Osteoblast (primary cell): Measurements from ENCODE around the gene MET. TPM values are rescaled to one million over a fixed set of nuclear protein-coding genes. Genes with fewer than 3 reads are reported as not detected.

Experiments
- DNase-seq: peaks from one replicate; pipeline ENCODE4 v3.0.0; 2011; ENCODE audit warnings: low spot score, mixed read lengths; ENCODE audit not compliant: insufficient read length; ENCODE audit errors: missing footprints
- H2AFZ ChIP-seq: 2 replicates; pipeline ENCODE4 v1.6.0; 2011; ENCODE audit warnings: mild to moderate bottlenecking, low read length
- H3K27ac ChIP-seq: 2 replicates; pipeline ENCODE4 v1.5.1; 2011; ENCODE audit warnings: mild to moderate bottlenecking, low read depth, low read length, moderate library complexity
- H3K27me3 ChIP-seq: 2 replicates; pipeline ENCODE4 v1.6.0; 2012; ENCODE audit warnings: mild to moderate bottlenecking, control low read depth, inconsistent platforms, low read length, moderate library complexity; ENCODE audit not compliant: insufficient read depth
- H3K36me3 ChIP-seq: 2 replicates; pipeline ENCODE4 v1.5.1; 2011; ENCODE audit warnings: mild to moderate bottlenecking, low read length, control low read depth, moderate library complexity; ENCODE audit not compliant: insufficient read depth
- H3K4me1 ChIP-seq: 2 replicates; pipeline ENCODE4 v1.5.1; 2011; ENCODE audit warnings: mild to moderate bottlenecking, low read length, control low read depth, moderate library complexity; ENCODE audit not compliant: insufficient read depth
- H3K4me2 ChIP-seq: 2 replicates; pipeline ENCODE4 v1.6.0; 2011; ENCODE audit warnings: mild to moderate bottlenecking, low read length; ENCODE audit not compliant: insufficient read depth
- H3K4me3 ChIP-seq: fragments of 200-600 bp; sonication (generic); 3 replicates; pipeline ENCODE4 v1.5.1; 2012; ENCODE audit warnings: mild to moderate bottlenecking, low read length, inconsistent platforms; ENCODE audit not compliant: insufficient read depth
- H3K79me2 ChIP-seq: 2 replicates; pipeline ENCODE4 v1.6.0; 2012; ENCODE audit warnings: mild to moderate bottlenecking, low read length, control low read depth, inconsistent platforms; ENCODE audit not compliant: insufficient read depth
- H3K9me3 ChIP-seq: 2 replicates; pipeline ENCODE4 v1.5.1; 2011; ENCODE audit warnings: low read depth, low read length, control low read depth
- H4K20me1 ChIP-seq: 2 replicates; pipeline ENCODE4 v1.6.0; 2012; ENCODE audit warnings: mild to moderate bottlenecking, low read length, control low read depth; ENCODE audit not compliant: insufficient read depth
- total RNA-seq: library from RNA; depleted of rRNA; stranded (reverse); fragments of >200 nt; gene quantifications from 2 replicates; pipeline ENCODE4 v1.2.3, GENCODE V29; 2012
- TF ChIP-seq, protein P1 (sequence below): IDR thresholded peaks from 2 replicates; pipeline ENCODE4 v1.5.1; 2011; ENCODE audit warnings: mild to moderate bottlenecking, low read depth, low read length, moderate library complexity; ENCODE audit errors: extremely low read depth

Gene MET
- total RNA-seq, 1 donor, result 55.0 TPM

DNA sequence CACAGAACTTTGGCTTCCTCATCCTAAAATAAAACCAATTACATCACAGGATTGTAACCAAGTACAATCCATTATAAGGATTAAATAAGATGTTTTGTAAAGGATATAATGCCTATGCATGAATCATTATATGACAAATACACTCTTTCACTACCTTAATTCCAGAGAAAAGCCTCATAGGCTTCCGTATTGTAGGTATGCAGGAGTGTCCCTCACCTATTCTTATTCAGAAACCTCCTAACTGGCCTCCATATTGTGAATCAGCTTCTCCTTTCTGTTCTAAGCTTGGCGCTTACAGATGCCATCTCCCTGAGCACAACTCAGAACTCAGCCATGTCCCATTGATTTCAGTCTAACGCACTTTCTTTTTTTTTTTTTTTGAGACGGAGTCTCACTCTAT lies 120.8 kb downstream of the MET start:
- H3K9me3 ChIP-seq, result no peaks in the 10 kb centered on the region
- H3K4me3 ChIP-seq, result no peak overlapping the region
- no peaks in the 10 kb centered on the region for H4K20me1 ChIP-seq
- H2AFZ ChIP-seq, result no peak overlapping the region
- no peak overlapping the region for H3K27ac ChIP-seq
- H3K4me1 ChIP-seq, result no peaks in the 10 kb centered on the region
- TF ChIP-seq, protein P1, sequence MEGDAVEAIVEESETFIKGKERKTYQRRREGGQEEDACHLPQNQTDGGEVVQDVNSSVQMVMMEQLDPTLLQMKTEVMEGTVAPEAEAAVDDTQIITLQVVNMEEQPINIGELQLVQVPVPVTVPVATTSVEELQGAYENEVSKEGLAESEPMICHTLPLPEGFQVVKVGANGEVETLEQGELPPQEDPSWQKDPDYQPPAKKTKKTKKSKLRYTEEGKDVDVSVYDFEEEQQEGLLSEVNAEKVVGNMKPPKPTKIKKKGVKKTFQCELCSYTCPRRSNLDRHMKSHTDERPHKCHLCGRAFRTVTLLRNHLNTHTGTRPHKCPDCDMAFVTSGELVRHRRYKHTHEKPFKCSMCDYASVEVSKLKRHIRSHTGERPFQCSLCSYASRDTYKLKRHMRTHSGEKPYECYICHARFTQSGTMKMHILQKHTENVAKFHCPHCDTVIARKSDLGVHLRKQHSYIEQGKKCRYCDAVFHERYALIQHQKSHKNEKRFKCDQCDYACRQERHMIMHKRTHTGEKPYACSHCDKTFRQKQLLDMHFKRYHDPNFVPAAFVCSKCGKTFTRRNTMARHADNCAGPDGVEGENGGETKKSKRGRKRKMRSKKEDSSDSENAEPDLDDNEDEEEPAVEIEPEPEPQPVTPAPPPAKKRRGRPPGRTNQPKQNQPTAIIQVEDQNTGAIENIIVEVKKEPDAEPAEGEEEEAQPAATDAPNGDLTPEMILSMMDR, result no peak
- H3K36me3 ChIP-seq, result peaks cover 38% of the 10 kb centered on the region
- no peaks in the 10 kb centered on the region for H3K79me2 ChIP-seq
- H3K4me2 ChIP-seq, result no peak overlapping the region
- no peak for DNase-seq
- no peaks in the 10 kb centered on the region for H3K27me3 ChIP-seq

DNA sequence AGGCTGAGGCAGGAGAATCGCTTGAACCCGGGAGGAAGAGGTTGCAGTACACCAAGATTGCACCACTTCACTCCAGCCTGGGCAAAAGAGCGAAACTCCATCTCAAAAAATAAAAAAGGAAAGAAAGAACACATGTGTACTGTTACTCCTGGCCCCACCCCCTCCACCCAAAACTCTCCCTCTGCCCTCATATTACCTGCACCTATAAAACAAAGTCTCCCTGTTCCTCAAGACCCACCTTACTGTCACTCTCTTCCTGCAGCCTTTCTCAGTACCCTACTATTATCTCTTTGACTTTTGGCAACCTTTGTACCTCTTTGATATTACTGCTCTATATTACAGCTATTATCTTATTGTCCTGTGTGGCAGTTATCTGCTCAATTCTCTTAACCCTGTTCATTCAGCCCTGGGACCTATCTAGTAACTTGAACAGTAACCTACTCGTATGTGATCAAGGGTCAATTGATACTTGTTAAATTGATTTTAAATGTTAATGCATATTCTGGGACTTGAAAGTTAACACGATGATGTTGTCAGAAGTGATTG lies 121.9 kb downstream of the MET start:
- no peaks in the 10 kb centered on the region for H3K4me1 ChIP-seq
- TF ChIP-seq, protein P1, result no peak
- H3K4me3 ChIP-seq, result no peak overlapping the region
- no peaks in the 10 kb centered on the region for H4K20me1 ChIP-seq
- H3K27ac ChIP-seq, result no peak overlapping the region
- DNase-seq, result no peak
- peaks cover 44% of the 10 kb centered on the region for H3K36me3 ChIP-seq
- no peak overlapping the region for H2AFZ ChIP-seq
- no peaks in the 10 kb centered on the region for H3K79me2 ChIP-seq
- H3K27me3 ChIP-seq, result no peaks in the 10 kb centered on the region
- H3K9me3 ChIP-seq, result no peaks in the 10 kb centered on the region
- H3K4me2 ChIP-seq, result no peak overlapping the region

DNA sequence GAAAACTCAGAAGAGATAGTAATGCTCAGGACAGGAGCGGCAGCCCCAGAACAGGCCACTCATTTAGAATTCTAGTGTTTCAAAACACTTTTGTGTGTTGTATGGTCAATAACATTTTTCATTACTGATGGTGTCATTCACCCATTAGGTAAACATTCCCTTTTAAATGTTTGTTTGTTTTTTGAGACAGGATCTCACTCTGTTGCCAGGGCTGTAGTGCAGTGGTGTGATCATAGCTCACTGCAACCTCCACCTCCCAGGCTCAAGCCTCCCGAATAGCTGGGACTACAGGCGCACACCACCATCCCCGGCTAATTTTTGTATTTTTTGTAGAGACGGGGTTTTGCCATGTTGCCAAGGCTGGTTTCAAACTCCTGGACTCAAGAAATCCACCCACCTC lies 124.5 kb downstream of the MET start:
- TF ChIP-seq, protein P1, result no peak
- Histone ChIP-seq H3K9me3 (no peaks in the 10 kb centered on the region), H3K79me2 (no peaks in the 10 kb centered on the region), H3K4me1 (peaks cover 10% of the 10 kb centered on the region), H4K20me1 (no peaks in the 10 kb centered on the region), H2AFZ (no peak overlapping the region), H3K4me2 (no peak overlapping the region), H3K27me3 (no peaks in the 10 kb centered on the region), H3K36me3 (peaks cover 37% of the 10 kb centered on the region), H3K4me3 (no peak overlapping the region), H3K27ac (no peak overlapping the region)
- no peak for DNase-seq

- Histone ChIP-seq H3K4me3 (no peak overlapping the region), H4K20me1 (no peaks in the 10 kb centered on the region), H3K9me3 (no peaks in the 10 kb centered on the region), H3K36me3 (peaks cover 37% of the 10 kb centered on the region), H3K4me2 (no peak overlapping the region), H3K4me1 (peaks cover 22% of the 10 kb centered on the region), H3K27me3 (no peaks in the 10 kb centered on the region), H2AFZ (no peak overlapping the region), H3K27ac (no peak overlapping the region), H3K79me2 (no peaks in the 10 kb centered on the region)
- no peak for DNase-seq
- TF ChIP-seq, protein P1, result no peak
These were observed 125.6 kb downstream of the MET start for GRCh38 chr7:116797612-116798011.
